Measurements from ENCODE around the gene MED9.
"Not testable (repeated sequence)": the region's sequence is repeated elsewhere in the genome, so short reads cannot be mapped to it uniquely, and the experiment has no call there.

MED9 gene

DNA sequence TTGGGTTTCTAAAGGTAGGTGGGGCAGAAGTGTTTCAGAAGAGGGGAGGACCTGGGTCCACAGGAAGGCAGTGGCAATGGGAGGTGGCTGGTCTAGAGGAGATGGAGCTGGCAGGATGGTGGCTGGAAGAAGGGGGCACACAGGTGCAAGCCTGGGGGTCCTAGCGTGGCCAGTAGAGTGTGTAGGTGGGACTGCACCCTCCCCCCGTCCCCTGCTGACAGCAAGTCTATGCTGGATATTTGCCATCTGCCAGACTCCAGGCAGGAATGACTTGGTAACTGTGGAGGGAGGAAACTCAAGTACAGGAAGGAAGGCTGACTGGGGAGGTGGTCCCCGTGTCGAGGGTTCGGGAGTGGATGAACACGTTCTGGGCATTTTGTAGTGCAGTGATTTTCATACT lies 8.6 kb downstream of the MED9 start:
- H3K36me3 ChIP-seq (ENCODE audit: low read length) = no peaks in the 10 kb centered on the region
- peaks cover 4% of the 10 kb centered on the region; the same call in 1 of the 2 replicates for H4K20me1 ChIP-seq (ENCODE audit: low read depth, low read length)
- H2AFZ ChIP-seq (ENCODE audit: low read depth, low read length, severe bottlenecking) = no peak overlapping the region
- no peaks in the 10 kb centered on the region for H3K9me3 ChIP-seq (ENCODE audit: insufficient read depth, low read length)
- no peak overlapping the region for H3K9ac ChIP-seq (ENCODE audit: low read length)
- H3K27ac ChIP-seq (ENCODE audit: low read depth, low read length) = no peak overlapping the region
- H3K4me3 ChIP-seq (ENCODE audit: insufficient read depth, low read length, poor library complexity, severe bottlenecking) = no peak overlapping the region
- no peaks in the 10 kb centered on the region for H3K9me2 ChIP-seq (replicated peaks; ENCODE audit: insufficient read depth, low read length)
- peaks cover 44% of the 10 kb centered on the region for H3K79me2 ChIP-seq (ENCODE audit: insufficient read depth, low read length)
- H3F3A ChIP-seq (ENCODE audit: insufficient read depth) = peaks cover 2% of the 10 kb centered on the region; the same call in 1 of the 2 replicates
- H3K27me3 ChIP-seq (ENCODE audit: low read length) = no peaks in the 10 kb centered on the region
- no peak overlapping the region for H3K4me2 ChIP-seq (ENCODE audit: low read depth, low read length, poor library complexity, severe bottlenecking)
- TF ChIP-seq, protein P1, sequence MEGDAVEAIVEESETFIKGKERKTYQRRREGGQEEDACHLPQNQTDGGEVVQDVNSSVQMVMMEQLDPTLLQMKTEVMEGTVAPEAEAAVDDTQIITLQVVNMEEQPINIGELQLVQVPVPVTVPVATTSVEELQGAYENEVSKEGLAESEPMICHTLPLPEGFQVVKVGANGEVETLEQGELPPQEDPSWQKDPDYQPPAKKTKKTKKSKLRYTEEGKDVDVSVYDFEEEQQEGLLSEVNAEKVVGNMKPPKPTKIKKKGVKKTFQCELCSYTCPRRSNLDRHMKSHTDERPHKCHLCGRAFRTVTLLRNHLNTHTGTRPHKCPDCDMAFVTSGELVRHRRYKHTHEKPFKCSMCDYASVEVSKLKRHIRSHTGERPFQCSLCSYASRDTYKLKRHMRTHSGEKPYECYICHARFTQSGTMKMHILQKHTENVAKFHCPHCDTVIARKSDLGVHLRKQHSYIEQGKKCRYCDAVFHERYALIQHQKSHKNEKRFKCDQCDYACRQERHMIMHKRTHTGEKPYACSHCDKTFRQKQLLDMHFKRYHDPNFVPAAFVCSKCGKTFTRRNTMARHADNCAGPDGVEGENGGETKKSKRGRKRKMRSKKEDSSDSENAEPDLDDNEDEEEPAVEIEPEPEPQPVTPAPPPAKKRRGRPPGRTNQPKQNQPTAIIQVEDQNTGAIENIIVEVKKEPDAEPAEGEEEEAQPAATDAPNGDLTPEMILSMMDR (IDR thresholded peaks at IDR 0.05; ENCODE audit: insufficient read depth, low read length, poor library complexity, severe bottlenecking) = no peak
- TF ChIP-seq EZH2phosphoT487 (conservative IDR thresholded peaks at IDR 0.05; ENCODE audit: low read length) = no peak

DNA sequence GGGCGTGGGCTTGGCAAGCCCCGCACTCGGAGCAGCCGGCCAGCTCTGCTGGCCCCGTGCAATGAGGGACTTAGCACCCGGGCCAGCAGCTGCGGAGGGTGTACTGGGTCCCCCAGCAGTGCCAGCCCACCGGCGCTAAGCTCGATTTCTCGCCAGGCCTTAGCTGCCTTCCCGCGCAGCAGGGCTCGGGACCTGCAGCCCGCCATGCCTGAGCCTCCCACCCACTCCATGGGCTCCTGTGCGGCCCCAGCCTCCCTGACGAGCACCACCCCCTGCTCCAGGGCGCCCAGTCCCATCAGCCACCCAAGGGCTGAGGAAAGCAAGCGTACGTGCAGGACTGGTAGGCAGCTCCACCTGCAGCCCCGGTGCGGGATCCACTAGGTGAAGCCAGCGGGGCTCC lies 9.6 kb downstream of the MED9 start:
- not testable (repeated sequence) for H3K9me2 ChIP-seq (replicated peaks; ENCODE audit: insufficient read depth, low read length); H3K9ac ChIP-seq (ENCODE audit: low read length); H3K4me3 ChIP-seq (ENCODE audit: insufficient read depth, low read length, poor library complexity, severe bottlenecking); H3K36me3 ChIP-seq (ENCODE audit: low read length); H3K27me3 ChIP-seq (ENCODE audit: low read length); H3K9me3 ChIP-seq (ENCODE audit: insufficient read depth, low read length); H4K20me1 ChIP-seq (ENCODE audit: low read depth, low read length); H3K4me2 ChIP-seq (ENCODE audit: low read depth, low read length, poor library complexity, severe bottlenecking); H3F3A ChIP-seq (ENCODE audit: insufficient read depth); H2AFZ ChIP-seq (ENCODE audit: low read depth, low read length, severe bottlenecking); H3K27ac ChIP-seq (ENCODE audit: low read depth, low read length)
- H3K79me2 ChIP-seq (ENCODE audit: insufficient read depth, low read length) = peaks cover 34% of the 10 kb centered on the region

DNA sequence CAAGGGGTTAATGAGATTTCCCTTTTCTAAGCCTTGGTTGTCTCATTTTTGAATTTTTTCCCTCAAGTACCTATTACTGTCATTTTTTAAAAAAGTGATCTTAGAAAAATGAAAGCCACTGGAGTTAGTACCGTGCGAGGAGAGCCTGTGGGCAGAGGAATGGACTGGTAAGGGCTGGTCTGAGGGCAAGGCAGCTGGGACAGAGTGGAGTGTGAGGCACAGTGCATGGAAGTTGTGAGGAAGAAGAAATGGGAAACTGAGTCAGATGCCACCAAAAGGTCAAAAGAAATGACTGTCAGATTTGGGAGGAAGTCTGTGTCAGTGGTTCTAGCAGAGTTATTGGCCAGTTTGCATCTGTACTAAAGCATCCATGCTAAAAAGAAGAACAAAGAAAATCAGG lies 11.2 kb downstream of the MED9 start:
- peaks cover 2% of the 10 kb centered on the region; the same call in 1 of the 2 replicates for H4K20me1 ChIP-seq (ENCODE audit: low read depth, low read length)
- no peak overlapping the region for H3K4me3 ChIP-seq (ENCODE audit: insufficient read depth, low read length, poor library complexity, severe bottlenecking)
- H3F3A ChIP-seq (ENCODE audit: insufficient read depth) = no peaks in the 10 kb centered on the region
- H3K27ac ChIP-seq (ENCODE audit: low read depth, low read length) = no peak overlapping the region
- no peak overlapping the region for H3K4me2 ChIP-seq (ENCODE audit: low read depth, low read length, poor library complexity, severe bottlenecking)
- peaks cover 18% of the 10 kb centered on the region for H3K79me2 ChIP-seq (ENCODE audit: insufficient read depth, low read length)
- no peaks in the 10 kb centered on the region for H3K36me3 ChIP-seq (ENCODE audit: low read length)
- no peak overlapping the region for H3K9ac ChIP-seq (ENCODE audit: low read length)
- TF ChIP-seq EZH2phosphoT487 (conservative IDR thresholded peaks at IDR 0.05; ENCODE audit: low read length) = no peak
- TF ChIP-seq, protein P1 (IDR thresholded peaks at IDR 0.05; ENCODE audit: insufficient read depth, low read length, poor library complexity, severe bottlenecking) = no peak
- no peaks in the 10 kb centered on the region for H3K27me3 ChIP-seq (ENCODE audit: low read length)
- H2AFZ ChIP-seq (ENCODE audit: low read depth, low read length, severe bottlenecking) = no peak overlapping the region
- no peaks in the 10 kb centered on the region for H3K9me3 ChIP-seq (ENCODE audit: insufficient read depth, low read length)
- H3K9me2 ChIP-seq (replicated peaks; ENCODE audit: insufficient read depth, low read length) = no peaks in the 10 kb centered on the region

DNA sequence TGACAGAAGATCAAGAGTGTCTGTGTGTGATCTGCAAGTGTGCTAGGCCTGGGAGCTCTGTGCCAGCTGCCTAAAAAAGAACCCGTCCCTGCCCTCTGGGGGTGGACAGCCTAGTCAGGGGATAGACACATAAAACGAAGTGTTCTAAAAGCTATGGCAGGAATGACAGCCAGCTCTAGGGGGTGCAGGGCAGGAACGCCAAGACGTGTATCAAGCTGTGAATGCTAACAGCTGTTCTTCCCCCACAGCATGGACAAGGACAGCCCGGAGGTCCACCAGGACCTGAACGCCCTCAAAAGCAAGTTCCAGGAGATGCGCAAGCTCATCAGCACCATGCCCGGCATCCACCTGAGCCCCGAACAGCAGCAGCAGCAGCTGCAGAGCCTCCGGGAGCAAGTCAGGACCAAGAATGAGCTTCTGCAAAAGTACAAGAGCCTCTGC lies 14.3 kb downstream of the MED9 start:
- no peak for TF ChIP-seq EZH2phosphoT487 (conservative IDR thresholded peaks at IDR 0.05; ENCODE audit: low read length)
- TF ChIP-seq, protein P1 (IDR thresholded peaks at IDR 0.05; ENCODE audit: insufficient read depth, low read length, poor library complexity, severe bottlenecking) = no peak
- Histone ChIP-seq H3K9me2 (replicated peaks; ENCODE audit: insufficient read depth, low read length) (no peaks in the 10 kb centered on the region), H3K4me3 (ENCODE audit: insufficient read depth, low read length, poor library complexity, severe bottlenecking) (no peak overlapping the region), H3F3A (ENCODE audit: insufficient read depth) (no peaks in the 10 kb centered on the region), H3K27me3 (ENCODE audit: low read length) (no peaks in the 10 kb centered on the region), H3K27ac (ENCODE audit: low read depth, low read length) (no peak overlapping the region), H3K36me3 (ENCODE audit: low read length) (no peaks in the 10 kb centered on the region), H3K79me2 (ENCODE audit: insufficient read depth, low read length) (no peaks in the 10 kb centered on the region), H2AFZ (ENCODE audit: low read depth, low read length, severe bottlenecking) (no peak overlapping the region), H3K9me3 (ENCODE audit: insufficient read depth, low read length) (no peaks in the 10 kb centered on the region), H4K20me1 (ENCODE audit: low read depth, low read length) (no peaks in the 10 kb centered on the region), H3K9ac (ENCODE audit: low read length) (no peak overlapping the region), H3K4me2 (ENCODE audit: low read depth, low read length, poor library complexity, severe bottlenecking) (no peak overlapping the region)

All from SU-DHL-6 (cell line).